Smooth muscle cell (in vitro differentiated cells): ENCODE measurements around the gene LCN6. TPM values are rescaled to one million over a fixed set of nuclear protein-coding genes. Genes with fewer than 3 reads are reported as not detected.

Source experiments
- DNase-seq: peaks from one replicate; lab custom pipeline; 2025; ENCODE audit not compliant: unreplicated experiment; lab: John Stamatoyannopoulos, UW
- H2AFZ ChIP-seq: fragments of 200-600 bp; sonication (generic); 2 replicates; pipeline ENCODE4 v1.6.0; 2016; ENCODE audit warnings: antibody characterized with exemption, low read depth, mild to moderate bottlenecking
- H3F3A ChIP-seq: fragments of 200-600 bp; sonication (generic); 2 replicates; pipeline ENCODE4 v1.6.0; 2017; ENCODE audit warnings: antibody characterized with exemption, low read depth
- H3K27ac ChIP-seq: fragments of 200-600 bp; sonication (generic); 2 replicates; pipeline ENCODE4 v1.5.1; 2016; ENCODE audit warnings: low read depth, mild to moderate bottlenecking
- H3K27me3 ChIP-seq: fragments of 200-600 bp; sonication (generic); 2 replicates; pipeline ENCODE4 v1.6.1; 2016; ENCODE audit warnings: low read depth, mild to moderate bottlenecking
- H3K36me3 ChIP-seq: fragments of 200-600 bp; sonication (generic); 2 replicates; pipeline ENCODE4 v1.5.1; 2016; ENCODE audit warnings: low read depth
- H3K4me1 ChIP-seq: fragments of 200-600 bp; sonication (generic); 2 replicates; pipeline ENCODE4 v1.5.1; 2016; ENCODE audit warnings: low read depth
- H3K4me2 ChIP-seq: fragments of 200-600 bp; sonication (generic); 2 replicates; pipeline ENCODE4 v1.6.0; 2016; ENCODE audit warnings: mild to moderate bottlenecking
- H3K4me3 ChIP-seq: fragments of 200-600 bp; sonication (generic); 2 replicates; pipeline ENCODE4 v1.5.1; 2016; ENCODE audit warnings: mild to moderate bottlenecking
- H3K79me2 ChIP-seq: fragments of 200-600 bp; sonication (generic); 2 replicates; pipeline ENCODE4 v1.6.0; 2016; ENCODE audit warnings: low read depth, mild to moderate bottlenecking
- H3K9ac ChIP-seq: fragments of 200-600 bp; sonication (generic); 2 replicates; pipeline ENCODE4 v1.6.0; 2016; ENCODE audit warnings: low read depth
- H3K9me3 ChIP-seq: fragments of 200-600 bp; sonication (generic); replicated peaks from 2 replicates; pipeline ENCODE4 v1.5.1; 2016; ENCODE audit warnings: low read depth
- H4K20me1 ChIP-seq: fragments of 200-600 bp; sonication (generic); 2 replicates; pipeline ENCODE4 v1.6.0; 2016; ENCODE audit warnings: low read depth
- WGBS: methylation state at CpG from one replicate; pipeline ENCODE4 v1.1.7; 2016; ENCODE audit warnings: low lambda C conversion rate; 5-methylcytosine and 5-hydroxymethylcytosine counted together
- polyA plus RNA-seq: library from polyadenylated mRNA; unstranded; fragments of >200 nt; fragmentation: Nextera tagmentation; extraction: Ambion mirVana; gene quantifications from 2 replicates; pipeline ENCODE4 v1.2.1, GENCODE V29; 2016
- total RNA-seq: library from RNA; depleted of rRNA; stranded (reverse); fragments of >200 nt; gene quantifications from 2 replicates; pipeline ENCODE4 v1.2.3, GENCODE V29; 2014
- TF ChIP-seq, protein P1 (sequence below): fragments of 200-600 bp; sonication (generic); IDR thresholded peaks from 2 replicates; pipeline ENCODE4 v1.5.1; 2017; ENCODE audit warnings: borderline replicate concordance, mild to moderate bottlenecking, antibody characterized with exemption; ENCODE audit not compliant: insufficient read depth, poor library complexity, severe bottlenecking

LCN6 gene
- total and polyA plus RNA-seq, 2 experiments from 2014 or later = not detected

DNA sequence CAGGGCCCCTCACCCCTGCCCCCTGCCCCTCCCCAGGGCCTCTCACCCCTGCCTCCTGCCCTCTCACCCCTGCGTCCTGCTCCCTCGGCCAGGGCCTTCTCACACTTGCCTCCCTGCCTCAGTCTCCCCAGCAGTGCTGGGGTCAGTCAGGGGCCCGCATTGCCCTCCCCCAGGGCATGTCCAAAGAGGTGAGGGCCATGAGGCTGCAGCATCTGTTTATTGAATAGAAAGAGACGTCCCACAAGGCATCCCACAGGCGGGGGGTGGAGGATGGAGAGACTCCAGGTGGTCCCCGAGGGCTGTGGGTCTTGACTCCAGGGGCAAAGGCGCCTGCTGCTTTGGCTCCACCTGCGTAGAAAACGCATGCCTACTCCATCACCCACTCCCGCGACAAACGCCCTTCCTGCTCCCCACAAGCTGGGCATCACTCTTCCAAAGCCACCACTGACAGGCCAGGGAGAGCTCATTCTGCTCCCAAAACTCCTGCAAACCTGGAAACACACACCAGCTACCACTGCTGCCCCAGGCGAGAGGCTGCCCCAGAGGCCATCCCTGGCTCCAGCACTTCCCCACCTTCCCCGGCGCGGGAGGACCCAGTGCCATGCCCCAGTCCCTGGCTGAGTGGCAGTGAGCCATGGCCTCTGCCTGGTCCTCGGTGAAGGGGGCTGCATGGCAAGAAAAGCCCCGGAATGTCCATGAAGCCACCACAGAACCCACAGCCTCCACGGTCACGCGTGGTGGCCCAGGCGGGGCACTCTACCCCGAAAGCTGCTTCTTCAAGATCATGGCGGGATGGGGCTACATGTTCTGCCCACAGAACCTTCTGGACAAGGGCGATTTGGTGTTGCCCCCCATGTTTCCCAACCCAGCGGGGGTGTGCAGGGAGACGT lies 11.4 kb upstream of the LCN6 start:
- Histone ChIP-seq H3K79me2 (no peaks in the 10 kb centered on the region), H3K27me3 (no peaks in the 10 kb centered on the region), H3K36me3 (no peaks in the 10 kb centered on the region), H3K27ac (no peak overlapping the region), H3K4me1 (peaks cover 3% of the 10 kb centered on the region), H3K4me2 (no peak overlapping the region), H2AFZ (no peak overlapping the region), H3F3A (no peaks in the 10 kb centered on the region), H4K20me1 (no peaks in the 10 kb centered on the region), H3K4me3 (no peak overlapping the region), H3K9me3 (no peaks in the 10 kb centered on the region), H3K9ac (no peak overlapping the region)
- no peak for DNase-seq
- TF ChIP-seq, protein P1, sequence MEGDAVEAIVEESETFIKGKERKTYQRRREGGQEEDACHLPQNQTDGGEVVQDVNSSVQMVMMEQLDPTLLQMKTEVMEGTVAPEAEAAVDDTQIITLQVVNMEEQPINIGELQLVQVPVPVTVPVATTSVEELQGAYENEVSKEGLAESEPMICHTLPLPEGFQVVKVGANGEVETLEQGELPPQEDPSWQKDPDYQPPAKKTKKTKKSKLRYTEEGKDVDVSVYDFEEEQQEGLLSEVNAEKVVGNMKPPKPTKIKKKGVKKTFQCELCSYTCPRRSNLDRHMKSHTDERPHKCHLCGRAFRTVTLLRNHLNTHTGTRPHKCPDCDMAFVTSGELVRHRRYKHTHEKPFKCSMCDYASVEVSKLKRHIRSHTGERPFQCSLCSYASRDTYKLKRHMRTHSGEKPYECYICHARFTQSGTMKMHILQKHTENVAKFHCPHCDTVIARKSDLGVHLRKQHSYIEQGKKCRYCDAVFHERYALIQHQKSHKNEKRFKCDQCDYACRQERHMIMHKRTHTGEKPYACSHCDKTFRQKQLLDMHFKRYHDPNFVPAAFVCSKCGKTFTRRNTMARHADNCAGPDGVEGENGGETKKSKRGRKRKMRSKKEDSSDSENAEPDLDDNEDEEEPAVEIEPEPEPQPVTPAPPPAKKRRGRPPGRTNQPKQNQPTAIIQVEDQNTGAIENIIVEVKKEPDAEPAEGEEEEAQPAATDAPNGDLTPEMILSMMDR = no peak
- 94% methylated on average over 24 of the region's 27 CpGs for WGBS

DNA sequence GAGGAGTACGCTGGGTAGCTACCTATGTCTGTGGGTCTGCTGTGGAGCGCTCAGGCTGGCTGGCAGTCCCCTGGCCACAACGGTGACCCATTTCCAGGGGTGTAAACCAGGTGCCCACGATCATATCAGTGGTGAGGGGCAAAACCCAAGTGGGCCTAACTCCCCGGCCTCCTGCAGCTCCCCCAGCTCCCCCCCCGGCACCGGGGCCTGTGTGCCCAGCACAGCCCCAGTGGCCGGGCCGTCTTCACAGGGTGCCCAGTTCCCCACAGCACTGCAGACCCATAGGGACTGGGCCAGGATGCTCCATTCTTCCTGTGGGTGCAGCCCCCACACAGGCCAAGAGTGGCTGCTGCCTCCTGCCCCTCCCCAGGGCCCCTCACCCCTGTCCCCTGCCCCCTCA lies 10.7 kb upstream of the LCN6 start:
- Histone ChIP-seq H2AFZ (no peak overlapping the region), H3K79me2 (no peaks in the 10 kb centered on the region), H3K27me3 (no peaks in the 10 kb centered on the region), H3K27ac (no peak overlapping the region), H4K20me1 (no peaks in the 10 kb centered on the region), H3K4me3 (no peak overlapping the region), H3K4me1 (peaks cover 3% of the 10 kb centered on the region), H3K36me3 (no peaks in the 10 kb centered on the region), H3K9me3 (no peaks in the 10 kb centered on the region), H3F3A (no peaks in the 10 kb centered on the region), H3K4me2 (no peak overlapping the region), H3K9ac (no peak overlapping the region)
- no peak for DNase-seq
- TF ChIP-seq, protein P1 = no peak
- 89% methylated on average over 4 of the region's 9 CpGs for WGBS

DNA sequence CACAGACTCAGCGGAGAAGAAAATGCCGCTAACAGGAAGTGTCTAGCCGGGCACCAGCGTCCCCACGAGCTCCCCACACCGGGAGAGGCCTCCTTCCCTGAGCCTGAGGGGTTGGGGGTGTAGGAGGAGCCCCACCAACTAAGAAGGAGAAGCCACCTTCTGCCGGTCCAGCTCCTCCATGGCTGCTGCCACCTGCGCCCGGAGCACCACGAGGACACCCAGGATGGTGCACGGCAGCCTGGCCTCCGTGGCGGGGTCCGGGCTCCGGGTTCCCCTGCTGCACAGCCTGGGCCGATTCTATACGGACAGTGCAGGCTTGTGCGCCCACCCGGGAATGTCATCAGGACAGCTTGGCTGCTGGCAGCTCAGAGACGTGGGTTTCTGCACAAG lies 9.4 kb upstream of the LCN6 start:
- H3K4me1 ChIP-seq = peaks cover 3% of the 10 kb centered on the region
- no peaks in the 10 kb centered on the region for H3K9me3 ChIP-seq
- WGBS = 90% methylated on average over 16 of the region's 20 CpGs
- TF ChIP-seq, protein P1 = no peak
- no peaks in the 10 kb centered on the region for H3K79me2 ChIP-seq
- no peaks in the 10 kb centered on the region for H4K20me1 ChIP-seq
- no peak overlapping the region for H3K4me3 ChIP-seq
- H3K27ac ChIP-seq = no peak overlapping the region
- no peak overlapping the region for H2AFZ ChIP-seq
- no peak overlapping the region for H3K9ac ChIP-seq
- H3K4me2 ChIP-seq = no peak overlapping the region
- DNase-seq = no peak
- H3K27me3 ChIP-seq = no peaks in the 10 kb centered on the region
- H3K36me3 ChIP-seq = no peaks in the 10 kb centered on the region
- H3F3A ChIP-seq = no peaks in the 10 kb centered on the region

DNA sequence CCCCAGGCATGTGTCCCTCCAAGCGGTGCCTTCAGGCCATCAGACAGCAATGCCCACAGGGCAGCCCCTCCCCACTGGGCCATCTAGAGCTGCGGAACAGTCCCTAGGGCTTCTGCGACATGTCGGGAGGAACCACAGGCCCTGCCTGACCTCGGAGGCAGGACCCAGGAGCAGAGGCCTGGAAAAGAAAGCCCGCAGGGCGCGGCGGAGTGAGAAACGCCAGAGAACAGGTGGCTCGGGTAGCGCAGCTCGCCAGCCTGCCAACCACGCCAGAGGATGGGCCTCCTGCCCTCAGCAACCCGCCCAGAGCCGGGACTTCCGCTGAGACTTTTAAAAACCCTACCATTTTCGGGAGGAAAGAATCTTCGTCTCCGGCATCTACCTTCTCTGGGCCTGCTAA lies 9.0 kb upstream of the LCN6 start:
- Histone ChIP-seq H3F3A (no peaks in the 10 kb centered on the region), H3K4me3 (no peak overlapping the region), H3K27me3 (no peaks in the 10 kb centered on the region), H3K9ac (no peak overlapping the region), H3K9me3 (no peaks in the 10 kb centered on the region), H3K4me1 (peaks cover 3% of the 10 kb centered on the region), H3K27ac (no peak overlapping the region), H4K20me1 (no peaks in the 10 kb centered on the region), H3K36me3 (no peaks in the 10 kb centered on the region), H3K79me2 (no peaks in the 10 kb centered on the region), H2AFZ (no peak overlapping the region), H3K4me2 (no peak overlapping the region)
- no peak for DNase-seq
- TF ChIP-seq, protein P1 = no peak
- WGBS = 89% methylated on average over 20 of the region's 20 CpGs
